H1 (cell line): ENCODE measurements around the gene GALNT2.

Experiments
- CTCF ChIP-seq, 3 experiments: IDR thresholded peaks; 1 replicate in 2 of 3; 2 replicates in 1 of 3; pipeline versions ENCODE4 v1.5.1 to v1.6.1; 2011; ENCODE audit warnings: low read length in 3 of 3, mild to moderate bottlenecking in 3 of 3, inconsistent platforms in 2 of 3, low read depth in 1 of 3, moderate library complexity in 1 of 3; ENCODE audit not compliant: insufficient read depth in 1 of 3; ENCODE audit errors: control extremely low read depth in 1 of 3
- EZH2 ChIP-seq: fragments of 200-600 bp; sonication (generic); IDR thresholded peaks from 2 replicates; pipeline ENCODE4 v1.7.1; 2012; ENCODE audit warnings: low read depth, mild to moderate bottlenecking, moderate library complexity, low read length, inconsistent platforms; ENCODE audit not compliant: severe bottlenecking
- KDM4A ChIP-seq: IDR thresholded peaks from one replicate; pipeline ENCODE4 v1.7.1; 2012; ENCODE audit warnings: low read depth, mild to moderate bottlenecking, moderate library complexity, low read length, inconsistent platforms; ENCODE audit not compliant: severe bottlenecking
- POLR2AphosphoS5 ChIP-seq: IDR thresholded peaks from 2 replicates; pipeline ENCODE4 v1.6.1; 2011; ENCODE audit warnings: low read depth, low read length
- POU5F1 ChIP-seq: IDR thresholded peaks from 2 replicates; pipeline ENCODE4 v1.6.1; 2011; ENCODE audit warnings: low read depth, mild to moderate bottlenecking, low read length, moderate library complexity
- RFX5 ChIP-seq: IDR thresholded peaks from 2 replicates; pipeline ENCODE4 v1.6.1; 2011; ENCODE audit warnings: low read depth, low read length, improper control_type of control experiment, borderline replicate concordance

DNA sequence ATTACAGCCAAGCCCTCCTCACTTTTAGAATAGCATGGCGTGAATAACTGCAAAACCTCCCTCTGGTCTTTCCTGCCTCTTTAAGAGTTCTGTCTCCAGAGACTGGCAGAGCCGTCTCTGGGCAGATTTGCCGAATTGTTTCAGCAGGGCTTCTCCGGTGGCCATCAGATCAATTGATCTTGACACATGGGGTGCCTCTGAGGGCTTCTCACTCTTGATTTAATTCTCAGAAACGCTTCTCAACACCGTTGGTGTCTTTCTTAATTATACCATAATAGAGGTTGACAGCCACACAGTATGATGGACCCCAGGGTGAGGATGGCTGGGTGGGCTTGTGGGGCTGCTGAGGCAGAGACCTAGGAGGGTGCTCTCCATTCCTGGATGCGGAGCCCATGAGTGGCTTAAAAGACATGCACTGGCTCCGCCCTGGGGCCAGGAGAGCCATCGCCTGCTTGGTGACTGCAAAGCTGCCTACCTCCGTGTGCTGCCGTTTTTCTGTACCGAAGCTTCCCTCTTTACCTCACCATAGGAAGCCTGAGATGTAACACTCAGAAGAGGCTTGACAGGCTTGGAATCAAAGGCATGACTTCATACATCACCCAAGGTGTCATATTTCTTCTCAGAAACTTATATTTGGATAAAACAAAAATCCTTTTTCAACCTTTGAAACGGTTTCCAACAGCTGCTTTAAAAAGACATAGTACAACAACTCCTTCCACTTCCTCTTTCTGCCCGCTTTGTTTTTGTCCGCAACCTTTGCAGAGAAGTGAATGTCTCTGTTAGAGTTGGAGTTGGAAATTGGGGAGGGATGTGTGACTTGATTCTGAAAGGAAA, 82.9 kb downstream of the GALNT2 start:
- no peak for TF ChIP-seq POU5F1
- TF ChIP-seq RFX5, result no peak
- TF ChIP-seq CTCF (IDR thresholded peaks at IDR 0.05; ENCODE audit: control extremely low read depth in 1 of 3, insufficient read depth in 1 of 3, low read depth in 1 of 3, low read length in 3 of 3), result no peak
- no peak for TF ChIP-seq KDM4A
- TF ChIP-seq POLR2AphosphoS5, result no peak
- no peak for TF ChIP-seq EZH2
